H9 (cell line): ENCODE results near the gene KCNK5. TPM values are rescaled to one million over a fixed set of nuclear protein-coding genes. Genes with fewer than 3 reads are reported as not detected.

Experiments used
- DNase-seq: peaks from one replicate; pipeline ENCODE4 v3.0.0-alpha.2; 2017
- H2AFZ ChIP-seq: one replicate; pipeline ENCODE4 v1.6.1; 2013; ENCODE audit warnings: mild to moderate bottlenecking, low read length, control low read depth, moderate library complexity
- H2AK5ac ChIP-seq: 2 replicates; pipeline ENCODE4 v1.6.1; 2013; ENCODE audit warnings: low read length, control low read depth, mixed read lengths; ENCODE audit not compliant: insufficient read length
- H2BK120ac ChIP-seq: one replicate; pipeline ENCODE4 v1.6.1; 2013; ENCODE audit warnings: low read depth, mild to moderate bottlenecking, low read length, control low read depth, inconsistent platforms; ENCODE audit not compliant: poor library complexity, severe bottlenecking
- H2BK12ac ChIP-seq: 2 replicates; pipeline ENCODE4 v1.6.1; 2013; ENCODE audit warnings: low read length, control low read depth, mixed read lengths, low read depth; ENCODE audit not compliant: insufficient read length
- H2BK15ac ChIP-seq: 2 replicates; pipeline ENCODE4 v1.6.1; 2013; ENCODE audit warnings: low read depth, low read length, control low read depth
- H2BK20ac ChIP-seq: one replicate; pipeline ENCODE4 v1.6.1; 2013; ENCODE audit warnings: low read depth, mild to moderate bottlenecking, low read length, control low read depth, inconsistent platforms; ENCODE audit not compliant: poor library complexity, severe bottlenecking
- H2BK5ac ChIP-seq: 2 replicates; pipeline ENCODE4 v1.6.1; 2013; ENCODE audit warnings: low read length, control low read depth, mixed read lengths; ENCODE audit not compliant: insufficient read length
- H3K14ac ChIP-seq: 2 replicates; pipeline ENCODE4 v1.6.1; 2013; ENCODE audit warnings: low read length, control low read depth; ENCODE audit not compliant: insufficient read depth
- H3K18ac ChIP-seq: 2 replicates; pipeline ENCODE4 v1.6.1; 2013; ENCODE audit warnings: low read depth, mild to moderate bottlenecking, mixed read lengths, low read length, control low read depth; ENCODE audit not compliant: insufficient read length
- H3K23ac ChIP-seq: 2 replicates; pipeline ENCODE4 v1.6.1; 2013; ENCODE audit warnings: low read length, control low read depth, mixed read lengths, low read depth; ENCODE audit not compliant: insufficient read length
- H3K23me2 ChIP-seq: 2 replicates; pipeline ENCODE4 v1.6.1; 2013; ENCODE audit warnings: low read depth, mild to moderate bottlenecking, mixed read lengths, low read length, control low read depth; ENCODE audit not compliant: insufficient read length, poor library complexity, severe bottlenecking
- H3K27ac ChIP-seq: 2 replicates; pipeline ENCODE4 v1.5.1; 2013; ENCODE audit warnings: low read length, control low read depth, mixed read lengths, low read depth; ENCODE audit not compliant: insufficient read length
- H3K27me3 ChIP-seq: 2 replicates; pipeline ENCODE4 v1.6.1; 2013; ENCODE audit warnings: low read length, control low read depth, inconsistent platforms; ENCODE audit not compliant: insufficient read depth
- H3K4ac ChIP-seq: 2 replicates; pipeline ENCODE4 v1.6.1; 2013; ENCODE audit warnings: low read depth, mild to moderate bottlenecking, control low read depth, inconsistent platforms, low read length, moderate library complexity
- H3K4me1 ChIP-seq: 2 replicates; pipeline ENCODE4 v1.6.1; 2013; ENCODE audit warnings: low read length, control low read depth, inconsistent platforms; ENCODE audit not compliant: insufficient read depth
- H3K4me2 ChIP-seq: 2 replicates; pipeline ENCODE4 v1.6.1; 2013; ENCODE audit warnings: low read length, control low read depth, mixed read lengths; ENCODE audit not compliant: insufficient read length, insufficient read depth
- H3K56ac ChIP-seq: 2 replicates; pipeline ENCODE4 v1.6.1; 2013; ENCODE audit warnings: low read depth, mild to moderate bottlenecking, mixed read lengths, low read length, control low read depth; ENCODE audit not compliant: insufficient read length
- H3K79me1 ChIP-seq: 2 replicates; pipeline ENCODE4 v1.6.1; 2013; ENCODE audit warnings: low read depth, mild to moderate bottlenecking, moderate library complexity, low read length, control low read depth, inconsistent platforms; ENCODE audit not compliant: insufficient read depth, poor library complexity, severe bottlenecking
- H3K79me2 ChIP-seq: 2 replicates; pipeline ENCODE4 v1.6.1; 2013; ENCODE audit warnings: low read length, control low read depth, inconsistent platforms; ENCODE audit not compliant: insufficient read depth
- H3K9ac ChIP-seq: 2 replicates; pipeline ENCODE4 v1.6.1; 2013; ENCODE audit warnings: low read length, control low read depth, mixed read lengths; ENCODE audit not compliant: insufficient read length; ENCODE audit errors: extremely low read depth
- H3K9me3 ChIP-seq: one replicate; pipeline ENCODE4 v1.6.1; 2013; ENCODE audit warnings: low read depth, low read length, inconsistent platforms; ENCODE audit not compliant: control insufficient read depth
- H3T11ph ChIP-seq: one replicate; pipeline ENCODE4 v1.6.1; 2013; ENCODE audit warnings: mild to moderate bottlenecking, low read length, control low read depth, inconsistent platforms
- H4K20me1 ChIP-seq: one replicate; pipeline ENCODE4 v1.6.1; 2013; ENCODE audit not compliant: control insufficient read depth, insufficient read length, insufficient read depth
- H4K5ac ChIP-seq: 2 replicates; pipeline ENCODE4 v1.6.1; 2013; ENCODE audit warnings: low read depth, mild to moderate bottlenecking, mixed read lengths, low read length, control low read depth; ENCODE audit not compliant: insufficient read length
- H4K8ac ChIP-seq: replicated peaks from 2 replicates; pipeline ENCODE4 v1.6.1; 2013; ENCODE audit warnings: low read length, control low read depth, mixed read lengths, low read depth; ENCODE audit not compliant: insufficient read length
- H4K91ac ChIP-seq: 2 replicates; pipeline ENCODE4 v1.6.1; 2013; ENCODE audit warnings: low read depth, mild to moderate bottlenecking, moderate library complexity, mixed read lengths, low read length, control low read depth; ENCODE audit not compliant: insufficient read length
- H3K27ac Mint-ChIP-seq, 3 experiments: 2 replicates in 2 of 3; 3 replicates in 1 of 3; pipeline ENCODE4 v1.8.0; 2020 to 2021; ENCODE audit warnings: mixed read lengths in 3 of 3, mild to moderate bottlenecking in 1 of 3, moderate library complexity in 1 of 3
- H3K27me3 Mint-ChIP-seq: 2 replicates; pipeline ENCODE4 v1.8.0; 2021; ENCODE audit warnings: low read depth, mild to moderate bottlenecking, moderate library complexity, mixed read lengths
- H3K36me3 Mint-ChIP-seq, 3 experiments: 2 replicates in 2 of 3; 3 replicates in 1 of 3; pipeline ENCODE4 v1.8.0; 2020 to 2021; ENCODE audit warnings: low read depth in 3 of 3, mixed read lengths in 3 of 3; ENCODE audit not compliant: insufficient read depth in 1 of 3
- H3K4me1 Mint-ChIP-seq, 2 experiments: 2 replicates each; pipeline ENCODE4 v1.8.0; 2020; ENCODE audit warnings: mixed read lengths in 2 of 2
- H3K4me3 Mint-ChIP-seq, 2 experiments: 2 replicates in 1 of 2; 3 replicates in 1 of 2; pipeline ENCODE4 v1.8.0; 2020 to 2021; ENCODE audit warnings: mild to moderate bottlenecking in 2 of 2, mixed read lengths in 2 of 2, moderate library complexity in 1 of 2
- H3K9me3 Mint-ChIP-seq, 2 experiments: 2 replicates in 1 of 2; 3 replicates in 1 of 2; pipeline ENCODE4 v1.8.0; 2020; ENCODE audit warnings: mild to moderate bottlenecking in 2 of 2, mixed read lengths in 2 of 2, moderate library complexity in 1 of 2
- CTCF ChIP-seq: fragments of 200-600 bp; sonication (generic); conservative IDR thresholded peaks from 3 replicates; pipeline ENCODE4 v1.8.0; 2021; ENCODE audit warnings: antibody characterized with exemption, mild to moderate bottlenecking
- WGBS: extraction: QIAGEN DNeasy Blood & Tissue Kit; methylation state at CpG from one replicate; pipeline ENCODE4 v1.1.7; 2013; ENCODE audit warnings: missing lambda C conversion rate, low lambda C conversion rate, mixed read lengths; ENCODE audit not compliant: insufficient read length; ENCODE audit errors: extremely low coverage; 5-methylcytosine and 5-hydroxymethylcytosine counted together
- total RNA-seq: library from RNA; stranded (reverse); gene quantifications from 2 replicates; pipeline ENCODE4 v1.2.1, GENCODE V29; 2021

The KCNK5 gene
- total RNA-seq, 1 experiment from 2014 or later, result 30.0 TPM

- H3K79me1 ChIP-seq, result no peaks in the 10 kb centered on the region
- H3K4ac ChIP-seq, result no peak overlapping the region
- Mint-ChIP-seq H3K4me3 (no peak overlapping the region), H3K27ac (no peak overlapping the region), H3K9me3 (peaks cover 13% of the 10 kb centered on the region in 2 experiments; a peak in 4 of 5 replicates), H3K36me3 (peaks cover 8 to 30% (median 13%) of the 10 kb centered on the region in 3 experiments), H3K27me3 (peaks cover 1% of the 10 kb centered on the region; the same call in 1 of the 2 replicates), H3K4me1 (peaks cover 0 to 7% of the 10 kb centered on the region in 2 experiments; a peak in 1 of 4 replicates)
- no peak overlapping the region for H2AK5ac ChIP-seq
- H2BK120ac ChIP-seq, result no peak overlapping the region
- H3K23me2 ChIP-seq, result no peaks in the 10 kb centered on the region
- peaks cover 2% of the 10 kb centered on the region for H3K9me3 ChIP-seq
- H3K18ac ChIP-seq, result no peak overlapping the region
- H3K4me2 ChIP-seq, result no peak overlapping the region
- H2AFZ ChIP-seq, result no peak overlapping the region
- H3K79me2 ChIP-seq, result no peaks in the 10 kb centered on the region
- DNase-seq, result no peak
- H3T11ph ChIP-seq, result no peak overlapping the region
- WGBS, result no CpG with 5 or more reads among the region's 1 CpG
- no peak overlapping the region for H4K91ac ChIP-seq
- H3K14ac ChIP-seq, result no peak overlapping the region
- H2BK12ac ChIP-seq, result no peak overlapping the region
- H3K27ac ChIP-seq, result no peak overlapping the region
- no peaks in the 10 kb centered on the region for H3K27me3 ChIP-seq
- H2BK15ac ChIP-seq, result no peak overlapping the region
- H3K56ac ChIP-seq, result no peak overlapping the region
- no peaks in the 10 kb centered on the region for H3K4me1 ChIP-seq
- H2BK20ac ChIP-seq, result no peak overlapping the region
- TF ChIP-seq CTCF, result no peak
- H4K5ac ChIP-seq, result no peak overlapping the region
- H2BK5ac ChIP-seq, result no peak overlapping the region
- H4K20me1 ChIP-seq, result no peaks in the 10 kb centered on the region
- H3K9ac ChIP-seq, result no peak overlapping the region
- no peak overlapping the region for H4K8ac ChIP-seq
- H3K23ac ChIP-seq, result no peak overlapping the region
Observed at GRCh38 chr6:39177130-39177529, 52.1 kb downstream of the KCNK5 start.
